SK-N-SH treated with all-trans-retinoic acid at 6 μM for 48 hours (cell line): ENCODE results near the gene HAPLN1.

Experiments
- ATAC-seq: fragments of 200-7000 bp; cut with Tn5 transposase; 3 replicates; pipeline ENCODE4 v1.9.1; 2020; ENCODE audit warnings: mild to moderate bottlenecking, moderate library complexity
- ARNTL ChIP-seq: fragments of 450-650 bp; formaldehyde crosslinking; IDR thresholded peaks from 2 replicates; pipeline ENCODE4 v1.5.0; 2020; ENCODE audit warnings: low read depth, mild to moderate bottlenecking, moderate library complexity, borderline replicate concordance
- BACH2 ChIP-seq: fragments of 250-450 bp; sonication (Bioruptor Pico); IDR thresholded peaks from 2 replicates; pipeline ENCODE4 v1.9.0; 2021; ENCODE audit warnings: mild to moderate bottlenecking, borderline replicate concordance
- ESRRG ChIP-seq: fragments of 250-450 bp; sonication (Bioruptor Pico); IDR thresholded peaks from 2 replicates; pipeline ENCODE4 v1.6.1; 2021; ENCODE audit warnings: mild to moderate bottlenecking
- GLIS3 ChIP-seq: fragments of 250-450 bp; sonication (Bioruptor Pico); IDR thresholded peaks from 2 replicates; pipeline ENCODE4 v1.5.0; 2020; ENCODE audit warnings: mild to moderate bottlenecking, moderate library complexity
- OSR1 ChIP-seq: fragments of 250-450 bp; sonication (Bioruptor Pico); IDR thresholded peaks from 2 replicates; pipeline ENCODE4 v1.8.0; 2022; ENCODE audit warnings: moderate library complexity, mild to moderate bottlenecking, inconsistent platforms
- PPARA ChIP-seq: fragments of 250-450 bp; sonication (Bioruptor Pico); IDR thresholded peaks from 2 replicates; pipeline ENCODE4 v1.5.0; 2020; ENCODE audit warnings: mild to moderate bottlenecking, borderline replicate concordance
- RARB ChIP-seq: fragments of 250-450 bp; sonication (Bioruptor Pico); IDR thresholded peaks from 2 replicates; pipeline ENCODE4 v1.8.0; 2021; ENCODE audit warnings: mild to moderate bottlenecking, moderate library complexity
- SNAI2 ChIP-seq: fragments of 250-450 bp; sonication (Bioruptor Pico); IDR thresholded peaks from 2 replicates; pipeline ENCODE4 v1.5.0; 2020; ENCODE audit warnings: mild to moderate bottlenecking, moderate library complexity
- TCF4 ChIP-seq: fragments of 250-450 bp; sonication (Bioruptor Pico); IDR thresholded peaks from 2 replicates; pipeline ENCODE4 v1.8.0; 2021; ENCODE audit warnings: mild to moderate bottlenecking, moderate library complexity, borderline replicate concordance
- TOX ChIP-seq: fragments of 250-450 bp; sonication (Bioruptor Pico); IDR thresholded peaks from 2 replicates; pipeline ENCODE4 v1.8.0; 2021; ENCODE audit warnings: mild to moderate bottlenecking, moderate library complexity, borderline replicate concordance
- ZFP3 ChIP-seq: fragments of 250-450 bp; sonication (Bioruptor Pico); IDR thresholded peaks from 2 replicates; pipeline ENCODE4 v1.5.0; 2020; ENCODE audit warnings: mild to moderate bottlenecking, moderate library complexity
- ZFP30 ChIP-seq: fragments of 450-650 bp; formaldehyde crosslinking; IDR thresholded peaks from 2 replicates; pipeline ENCODE4 v1.5.0; 2022; ENCODE audit warnings: mild to moderate bottlenecking, moderate library complexity
- ZNF565 ChIP-seq: fragments of 450-650 bp; formaldehyde crosslinking; conservative IDR thresholded peaks from 2 replicates; pipeline ENCODE4 v1.5.0; 2020; ENCODE audit warnings: low read depth, mild to moderate bottlenecking, moderate library complexity
- ZNF70 ChIP-seq: fragments of 450-650 bp; formaldehyde crosslinking; IDR thresholded peaks from 2 replicates; pipeline ENCODE4 v1.5.0; 2020; ENCODE audit warnings: mild to moderate bottlenecking, moderate library complexity
- ZNF8 ChIP-seq: fragments of 450-650 bp; formaldehyde crosslinking; IDR thresholded peaks from 2 replicates; pipeline ENCODE4 v1.5.0; 2020; ENCODE audit warnings: mild to moderate bottlenecking, moderate library complexity
- TF ChIP-seq, protein P1 (sequence below): fragments of 250-450 bp; sonication (Bioruptor Pico); IDR thresholded peaks from 2 replicates; pipeline ENCODE4 v1.5.1; 2021; ENCODE audit warnings: mild to moderate bottlenecking, moderate library complexity
- TF ChIP-seq, protein P2 (sequence below): fragments of 250-450 bp; sonication (Bioruptor Pico); IDR thresholded peaks from 2 replicates; pipeline ENCODE4 v1.5.0; 2020; ENCODE audit warnings: mild to moderate bottlenecking, moderate library complexity
- TF ChIP-seq, protein P3 (sequence below): fragments of 250-450 bp; sonication (Bioruptor Pico); IDR thresholded peaks from 2 replicates; pipeline ENCODE4 v1.8.0; 2021; ENCODE audit warnings: low read depth, mild to moderate bottlenecking, moderate library complexity, borderline replicate concordance
- TF ChIP-seq, protein P4 (sequence below): fragments of 250-450 bp; sonication (Bioruptor Pico); IDR thresholded peaks from 2 replicates; pipeline ENCODE4 v1.8.0; 2020; ENCODE audit warnings: mild to moderate bottlenecking, moderate library complexity, borderline replicate concordance
- TF ChIP-seq, protein P5 (sequence below): fragments of 250-450 bp; sonication (Bioruptor Pico); IDR thresholded peaks from 2 replicates; pipeline ENCODE4 v1.5.1; 2020; ENCODE audit warnings: low read depth, mild to moderate bottlenecking, moderate library complexity

Gene HAPLN1

DNA sequence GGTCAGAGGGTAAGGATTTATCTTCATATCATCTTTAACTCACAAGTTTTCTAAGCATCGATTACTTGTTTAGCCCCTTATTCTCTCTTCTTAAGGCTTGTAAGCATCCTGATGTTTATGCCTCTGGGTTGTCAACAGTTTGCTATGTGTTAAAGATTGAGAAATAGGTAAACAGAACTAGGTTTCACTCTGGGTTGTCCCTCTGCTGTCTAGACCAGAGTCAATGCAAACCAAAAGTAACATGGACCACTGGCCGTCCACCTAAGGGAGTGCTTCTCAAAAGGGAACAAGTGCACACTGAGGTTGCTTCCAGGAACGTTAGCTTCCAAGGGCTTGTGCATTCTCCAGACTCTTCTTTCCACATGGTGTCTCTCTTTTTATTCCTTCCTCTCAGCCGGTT, 39.9 kb upstream of the HAPLN1 start:
- TF ChIP-seq ZNF8 (no peak), ESRRG (no peak), GLIS3 (CRISPR knock-in tag) (no peak), OSR1 (no peak), TOX (CRISPR knock-in tag) (no peak), ZFP30 (CRISPR knock-in tag) (no peak), SNAI2 (CRISPR knock-in tag) (no peak), BACH2 (no peak), ARNTL (CRISPR knock-in tag) (no peak), ZNF70 (CRISPR knock-in tag) (no peak), ZFP3 (CRISPR knock-in tag) (no peak), ZNF565 (CRISPR knock-in tag) (no peak)
- TF ChIP-seq, protein P1, sequence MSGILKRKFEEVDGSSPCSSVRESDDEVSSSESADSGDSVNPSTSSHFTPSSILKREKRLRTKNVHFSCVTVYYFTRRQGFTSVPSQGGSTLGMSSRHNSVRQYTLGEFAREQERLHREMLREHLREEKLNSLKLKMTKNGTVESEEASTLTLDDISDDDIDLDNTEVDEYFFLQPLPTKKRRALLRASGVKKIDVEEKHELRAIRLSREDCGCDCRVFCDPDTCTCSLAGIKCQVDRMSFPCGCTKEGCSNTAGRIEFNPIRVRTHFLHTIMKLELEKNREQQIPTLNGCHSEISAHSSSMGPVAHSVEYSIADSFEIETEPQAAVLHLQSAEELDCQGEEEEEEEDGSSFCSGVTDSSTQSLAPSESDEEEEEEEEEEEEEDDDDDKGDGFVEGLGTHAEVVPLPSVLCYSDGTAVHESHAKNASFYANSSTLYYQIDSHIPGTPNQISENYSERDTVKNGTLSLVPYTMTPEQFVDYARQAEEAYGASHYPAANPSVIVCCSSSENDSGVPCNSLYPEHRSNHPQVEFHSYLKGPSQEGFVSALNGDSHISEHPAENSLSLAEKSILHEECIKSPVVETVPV (CRISPR knock-in tag) = no peak
- TF ChIP-seq, protein P2, sequence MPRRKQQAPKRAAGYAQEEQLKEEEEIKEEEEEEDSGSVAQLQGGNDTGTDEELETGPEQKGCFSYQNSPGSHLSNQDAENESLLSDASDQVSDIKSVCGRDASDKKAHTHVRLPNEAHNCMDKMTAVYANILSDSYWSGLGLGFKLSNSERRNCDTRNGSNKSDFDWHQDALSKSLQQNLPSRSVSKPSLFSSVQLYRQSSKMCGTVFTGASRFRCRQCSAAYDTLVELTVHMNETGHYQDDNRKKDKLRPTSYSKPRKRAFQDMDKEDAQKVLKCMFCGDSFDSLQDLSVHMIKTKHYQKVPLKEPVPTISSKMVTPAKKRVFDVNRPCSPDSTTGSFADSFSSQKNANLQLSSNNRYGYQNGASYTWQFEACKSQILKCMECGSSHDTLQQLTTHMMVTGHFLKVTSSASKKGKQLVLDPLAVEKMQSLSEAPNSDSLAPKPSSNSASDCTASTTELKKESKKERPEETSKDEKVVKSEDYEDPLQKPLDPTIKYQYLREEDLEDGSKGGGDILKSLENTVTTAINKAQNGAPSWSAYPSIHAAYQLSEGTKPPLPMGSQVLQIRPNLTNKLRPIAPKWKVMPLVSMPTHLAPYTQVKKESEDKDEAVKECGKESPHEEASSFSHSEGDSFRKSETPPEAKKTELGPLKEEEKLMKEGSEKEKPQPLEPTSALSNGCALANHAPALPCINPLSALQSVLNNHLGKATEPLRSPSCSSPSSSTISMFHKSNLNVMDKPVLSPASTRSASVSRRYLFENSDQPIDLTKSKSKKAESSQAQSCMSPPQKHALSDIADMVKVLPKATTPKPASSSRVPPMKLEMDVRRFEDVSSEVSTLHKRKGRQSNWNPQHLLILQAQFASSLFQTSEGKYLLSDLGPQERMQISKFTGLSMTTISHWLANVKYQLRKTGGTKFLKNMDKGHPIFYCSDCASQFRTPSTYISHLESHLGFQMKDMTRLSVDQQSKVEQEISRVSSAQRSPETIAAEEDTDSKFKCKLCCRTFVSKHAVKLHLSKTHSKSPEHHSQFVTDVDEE = no peak
- TF ChIP-seq, protein P3, sequence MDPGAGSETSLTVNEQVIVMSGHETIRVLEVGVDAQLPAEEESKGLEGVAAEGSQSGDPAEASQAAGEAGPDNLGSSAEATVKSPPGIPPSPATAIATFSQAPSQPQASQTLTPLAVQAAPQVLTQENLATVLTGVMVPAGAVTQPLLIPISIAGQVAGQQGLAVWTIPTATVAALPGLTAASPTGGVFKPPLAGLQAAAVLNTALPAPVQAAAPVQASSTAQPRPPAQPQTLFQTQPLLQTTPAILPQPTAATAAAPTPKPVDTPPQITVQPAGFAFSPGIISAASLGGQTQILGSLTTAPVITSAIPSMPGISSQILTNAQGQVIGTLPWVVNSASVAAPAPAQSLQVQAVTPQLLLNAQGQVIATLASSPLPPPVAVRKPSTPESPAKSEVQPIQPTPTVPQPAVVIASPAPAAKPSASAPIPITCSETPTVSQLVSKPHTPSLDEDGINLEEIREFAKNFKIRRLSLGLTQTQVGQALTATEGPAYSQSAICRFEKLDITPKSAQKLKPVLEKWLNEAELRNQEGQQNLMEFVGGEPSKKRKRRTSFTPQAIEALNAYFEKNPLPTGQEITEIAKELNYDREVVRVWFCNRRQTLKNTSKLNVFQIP (CRISPR knock-in tag) = no peak
- TF ChIP-seq, protein P4, sequence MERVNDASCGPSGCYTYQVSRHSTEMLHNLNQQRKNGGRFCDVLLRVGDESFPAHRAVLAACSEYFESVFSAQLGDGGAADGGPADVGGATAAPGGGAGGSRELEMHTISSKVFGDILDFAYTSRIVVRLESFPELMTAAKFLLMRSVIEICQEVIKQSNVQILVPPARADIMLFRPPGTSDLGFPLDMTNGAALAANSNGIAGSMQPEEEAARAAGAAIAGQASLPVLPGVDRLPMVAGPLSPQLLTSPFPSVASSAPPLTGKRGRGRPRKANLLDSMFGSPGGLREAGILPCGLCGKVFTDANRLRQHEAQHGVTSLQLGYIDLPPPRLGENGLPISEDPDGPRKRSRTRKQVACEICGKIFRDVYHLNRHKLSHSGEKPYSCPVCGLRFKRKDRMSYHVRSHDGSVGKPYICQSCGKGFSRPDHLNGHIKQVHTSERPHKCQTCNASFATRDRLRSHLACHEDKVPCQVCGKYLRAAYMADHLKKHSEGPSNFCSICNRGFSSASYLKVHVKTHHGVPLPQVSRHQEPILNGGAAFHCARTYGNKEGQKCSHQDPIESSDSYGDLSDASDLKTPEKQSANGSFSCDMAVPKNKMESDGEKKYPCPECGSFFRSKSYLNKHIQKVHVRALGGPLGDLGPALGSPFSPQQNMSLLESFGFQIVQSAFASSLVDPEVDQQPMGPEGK = no peak
- TF ChIP-seq, protein P5, sequence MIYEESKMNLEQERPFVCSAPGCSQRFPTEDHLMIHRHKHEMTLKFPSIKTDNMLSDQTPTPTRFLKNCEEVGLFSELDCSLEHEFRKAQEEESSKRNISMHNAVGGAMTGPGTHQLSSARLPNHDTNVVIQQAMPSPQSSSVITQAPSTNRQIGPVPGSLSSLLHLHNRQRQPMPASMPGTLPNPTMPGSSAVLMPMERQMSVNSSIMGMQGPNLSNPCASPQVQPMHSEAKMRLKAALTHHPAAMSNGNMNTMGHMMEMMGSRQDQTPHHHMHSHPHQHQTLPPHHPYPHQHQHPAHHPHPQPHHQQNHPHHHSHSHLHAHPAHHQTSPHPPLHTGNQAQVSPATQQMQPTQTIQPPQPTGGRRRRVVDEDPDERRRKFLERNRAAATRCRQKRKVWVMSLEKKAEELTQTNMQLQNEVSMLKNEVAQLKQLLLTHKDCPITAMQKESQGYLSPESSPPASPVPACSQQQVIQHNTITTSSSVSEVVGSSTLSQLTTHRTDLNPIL = no peak
- ATAC-seq = no peak

DNA sequence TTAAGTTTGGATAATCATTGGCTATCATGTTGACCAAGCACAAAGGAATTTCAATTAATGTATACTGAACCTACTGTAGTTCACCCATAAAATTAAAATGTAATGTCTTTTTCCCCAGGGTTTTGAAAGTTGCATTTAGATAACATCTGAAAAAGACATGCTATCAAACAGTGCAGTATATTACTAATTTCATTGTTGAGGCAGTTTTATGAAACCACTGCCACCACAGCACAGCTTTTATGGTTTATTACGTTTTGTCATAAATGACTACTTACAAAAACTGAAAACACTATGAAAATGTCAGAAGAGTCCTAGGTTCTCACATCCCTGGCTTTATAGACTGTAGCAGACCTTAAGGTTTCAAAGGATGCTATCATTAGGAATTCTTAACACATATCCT, 32.0 kb upstream of the HAPLN1 start:
- ATAC-seq = no peak
- TF ChIP-seq BACH2 (no peak), ZFP3 (CRISPR knock-in tag) (no peak), RARB (no peak), ZFP30 (CRISPR knock-in tag) (no peak), TOX (CRISPR knock-in tag) (no peak), PPARA (CRISPR knock-in tag) (no peak)

DNA sequence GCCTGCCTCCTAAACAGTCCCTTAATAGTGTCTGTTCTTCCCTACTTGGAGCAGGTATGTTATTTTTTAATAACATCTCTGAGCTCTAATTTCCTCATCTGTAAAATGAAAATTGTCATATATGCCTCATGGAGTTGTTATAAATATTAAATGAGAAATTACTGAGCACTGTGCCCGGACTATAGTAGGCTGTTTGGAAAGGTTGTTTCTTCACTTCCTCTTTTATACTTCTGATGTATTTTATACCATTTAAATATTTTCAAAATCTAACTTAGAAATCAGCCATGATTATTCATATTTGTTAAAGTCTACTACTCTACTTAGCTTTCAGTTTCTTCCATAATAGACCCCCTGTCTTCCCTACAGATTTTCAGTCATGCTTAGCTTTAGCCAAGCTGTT, 30.5 kb upstream of the HAPLN1 start:
- ATAC-seq = no peak
- TF ChIP-seq, protein P3 (CRISPR knock-in tag) = no peak
- TF ChIP-seq TCF4 (no peak), ARNTL (CRISPR knock-in tag) (no peak), RARB (no peak), ZFP30 (CRISPR knock-in tag) (no peak), BACH2 (no peak), ZFP3 (CRISPR knock-in tag) (no peak), GLIS3 (CRISPR knock-in tag) (no peak)
- TF ChIP-seq, protein P4 = no peak
- TF ChIP-seq, protein P2 = no peak
